ENCODE data around the gene DEK.

GRCh38 chr6:18210707-18211106 is 53.6 kb downstream of the DEK start:
- TF ChIP-seq, protein P1, sequence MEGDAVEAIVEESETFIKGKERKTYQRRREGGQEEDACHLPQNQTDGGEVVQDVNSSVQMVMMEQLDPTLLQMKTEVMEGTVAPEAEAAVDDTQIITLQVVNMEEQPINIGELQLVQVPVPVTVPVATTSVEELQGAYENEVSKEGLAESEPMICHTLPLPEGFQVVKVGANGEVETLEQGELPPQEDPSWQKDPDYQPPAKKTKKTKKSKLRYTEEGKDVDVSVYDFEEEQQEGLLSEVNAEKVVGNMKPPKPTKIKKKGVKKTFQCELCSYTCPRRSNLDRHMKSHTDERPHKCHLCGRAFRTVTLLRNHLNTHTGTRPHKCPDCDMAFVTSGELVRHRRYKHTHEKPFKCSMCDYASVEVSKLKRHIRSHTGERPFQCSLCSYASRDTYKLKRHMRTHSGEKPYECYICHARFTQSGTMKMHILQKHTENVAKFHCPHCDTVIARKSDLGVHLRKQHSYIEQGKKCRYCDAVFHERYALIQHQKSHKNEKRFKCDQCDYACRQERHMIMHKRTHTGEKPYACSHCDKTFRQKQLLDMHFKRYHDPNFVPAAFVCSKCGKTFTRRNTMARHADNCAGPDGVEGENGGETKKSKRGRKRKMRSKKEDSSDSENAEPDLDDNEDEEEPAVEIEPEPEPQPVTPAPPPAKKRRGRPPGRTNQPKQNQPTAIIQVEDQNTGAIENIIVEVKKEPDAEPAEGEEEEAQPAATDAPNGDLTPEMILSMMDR (conservative IDR thresholded peaks at IDR 0.05): no peak
- no peak for TF ChIP-seq EZH2 (IDR thresholded peaks at IDR 0.05; ENCODE audit: low read depth)

Measured in PC-9 (cell line).